Calu3 (cell line): ENCODE measurements around the gene EMID1. TPM values are rescaled to one million over a fixed set of nuclear protein-coding genes. Genes with fewer than 3 reads are reported as not detected.

Experiments used
- BruUV-seq: library from RNA; stranded (reverse); fragments of 400-500 nt; replicated peaks from 2 replicates; lab custom pipeline; 2021; lab: Mats Ljungman, UMichigan
- CTCF ChIA-PET: fragments of 300-600 bp; sonication (Branson Sonifier 250); formaldehyde crosslinking; loops from one replicate; lab custom pipeline; 2022; ENCODE audit warnings: antibody characterized with exemption; lab: Charles Lee
- DNase-seq: peaks from one replicate; pipeline ENCODE4 v3.0.0; 2022
- H3K27ac Mint-ChIP-seq: one replicate; pipeline ENCODE4 v1.8.0; 2022; ENCODE audit warnings: mixed read lengths; ENCODE audit not compliant: unreplicated experiment
- H3K27me3 Mint-ChIP-seq: one replicate; pipeline ENCODE4 v1.8.0; 2022; ENCODE audit warnings: mixed read lengths; ENCODE audit not compliant: unreplicated experiment
- H3K36me3 Mint-ChIP-seq: one replicate; pipeline ENCODE4 v1.8.0; 2022; ENCODE audit warnings: mild to moderate bottlenecking, moderate library complexity, mixed read lengths; ENCODE audit not compliant: insufficient read depth, unreplicated experiment
- H3K4me1 Mint-ChIP-seq: one replicate; pipeline ENCODE4 v1.8.0; 2022; ENCODE audit warnings: mild to moderate bottlenecking, low read depth, mixed read lengths; ENCODE audit not compliant: unreplicated experiment
- H3K4me3 Mint-ChIP-seq: one replicate; pipeline ENCODE4 v1.8.0; 2022; ENCODE audit warnings: mild to moderate bottlenecking, low read depth, moderate library complexity, mixed read lengths; ENCODE audit not compliant: unreplicated experiment
- H3K9me3 Mint-ChIP-seq: one replicate; pipeline ENCODE4 v1.8.0; 2022; ENCODE audit warnings: low read depth, mixed read lengths; ENCODE audit not compliant: unreplicated experiment
- intact Hi-C: fragments of 100-400 bp; cut with micrococcal nuclease; formaldehyde crosslinking; loops from one replicate; pipeline ENCODE4 v1.10.0; 2022; ENCODE audit not compliant: unreplicated experiment
- total RNA-seq: library from RNA; stranded (reverse); gene quantifications from 2 replicates; pipeline ENCODE4 v1.2.3, GENCODE V29; 2022
- TF ChIP-seq, protein P1 (sequence below): fragments of 200-600 bp; IDR thresholded peaks from one replicate; pipeline ENCODE4 v1.8.0; 2022; ENCODE audit warnings: antibody characterized with exemption; ENCODE audit not compliant: unreplicated experiment

EMID1 gene
- total RNA-seq, 1 experiment from 2014 or later: 1.1 TPM

DNA sequence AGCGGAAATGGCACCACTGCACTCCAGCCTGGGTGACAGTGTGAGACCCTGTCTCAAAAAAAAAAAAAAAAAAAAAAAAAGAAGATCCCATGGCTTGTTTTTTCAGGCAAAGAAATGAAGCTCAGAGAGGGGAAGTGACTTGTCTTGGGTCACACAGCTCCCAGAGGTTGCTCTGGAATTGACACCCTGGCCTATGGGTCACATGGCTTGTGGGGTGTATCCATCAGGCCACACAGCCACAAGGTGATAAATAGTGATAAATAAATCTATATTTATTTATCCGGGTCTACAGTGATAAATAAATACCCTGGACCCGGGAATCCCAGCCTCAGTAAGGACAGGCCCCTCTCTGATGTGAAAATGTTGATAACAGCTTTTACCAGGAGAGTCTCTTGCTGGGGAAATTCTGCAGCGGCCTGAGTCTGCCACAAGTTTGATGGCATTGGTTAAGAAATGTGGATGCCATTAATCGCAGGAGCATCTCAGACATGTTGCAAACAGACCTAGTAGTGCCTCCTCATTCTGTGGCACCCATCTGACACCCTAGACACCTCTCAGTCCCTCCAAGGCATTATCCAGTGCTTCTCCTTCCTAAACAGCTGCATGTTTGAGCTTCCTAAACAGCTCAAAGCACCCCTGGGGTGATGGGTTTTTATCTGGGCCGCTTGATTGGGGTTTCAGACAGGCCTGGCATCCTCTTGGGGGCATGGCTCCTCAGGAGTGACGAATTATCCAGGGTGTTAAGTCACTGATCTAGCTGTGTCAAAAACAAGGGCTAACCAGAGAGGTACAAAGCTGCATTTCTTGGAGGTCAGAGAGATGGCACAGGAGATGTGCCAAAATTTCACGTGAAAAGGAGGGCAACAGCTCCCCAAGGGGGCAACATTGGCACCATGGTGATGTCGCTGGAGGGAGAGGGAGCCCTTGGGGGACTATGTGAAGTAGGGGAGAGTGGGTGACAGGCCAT is 1.9 kb upstream of the EMID1 start:
- intact Hi-C loops: loop anchor here (2.0 kb wide), 1 partner anchor 41 kb away; no protein-coding TSS in a partner anchor
- no TSS peak for BruUV-seq
- no peak overlapping the region for H3K27ac Mint-ChIP-seq

DNA sequence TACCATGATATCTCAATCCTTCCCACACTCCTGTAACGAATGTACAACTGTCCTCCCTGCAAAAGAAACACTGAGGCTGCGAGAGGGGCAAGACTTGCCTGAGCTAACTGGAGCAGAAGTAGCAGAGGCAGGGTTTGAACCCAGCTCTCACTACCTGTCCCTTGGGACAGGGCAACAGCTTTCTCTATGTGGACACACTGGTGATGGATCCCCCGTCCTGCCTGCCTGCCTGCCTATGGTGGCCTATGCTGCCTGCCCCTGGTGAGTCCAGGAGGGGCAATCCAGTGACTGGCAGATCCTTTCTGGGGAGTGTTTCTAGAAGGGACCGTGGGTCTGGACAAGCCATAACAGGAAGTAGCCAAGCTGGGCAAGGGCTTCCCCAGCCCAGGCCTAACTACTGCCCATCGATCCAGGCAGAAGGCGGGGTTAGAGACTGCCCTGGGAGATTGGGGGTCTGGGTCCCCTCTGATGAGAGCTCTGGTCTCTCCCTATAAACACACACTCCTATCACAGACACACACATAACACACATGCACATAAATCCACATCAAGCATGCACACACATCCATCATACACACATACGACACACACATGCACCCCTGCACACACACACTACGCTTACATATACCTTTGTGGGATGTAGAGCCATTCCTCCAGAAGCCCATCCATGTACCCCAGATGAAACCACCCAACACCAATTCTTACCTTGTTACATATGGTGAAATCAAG is 1.1 kb upstream of the EMID1 start:
- H3K27ac Mint-ChIP-seq: no peak overlapping the region
- H3K36me3 Mint-ChIP-seq: peaks cover 6% of the 10 kb centered on the region
- no TSS peak for BruUV-seq
- no peak for DNase-seq
- H3K4me3 Mint-ChIP-seq: peak overlapping the region; percentile 45
- TF ChIP-seq, protein P1, sequence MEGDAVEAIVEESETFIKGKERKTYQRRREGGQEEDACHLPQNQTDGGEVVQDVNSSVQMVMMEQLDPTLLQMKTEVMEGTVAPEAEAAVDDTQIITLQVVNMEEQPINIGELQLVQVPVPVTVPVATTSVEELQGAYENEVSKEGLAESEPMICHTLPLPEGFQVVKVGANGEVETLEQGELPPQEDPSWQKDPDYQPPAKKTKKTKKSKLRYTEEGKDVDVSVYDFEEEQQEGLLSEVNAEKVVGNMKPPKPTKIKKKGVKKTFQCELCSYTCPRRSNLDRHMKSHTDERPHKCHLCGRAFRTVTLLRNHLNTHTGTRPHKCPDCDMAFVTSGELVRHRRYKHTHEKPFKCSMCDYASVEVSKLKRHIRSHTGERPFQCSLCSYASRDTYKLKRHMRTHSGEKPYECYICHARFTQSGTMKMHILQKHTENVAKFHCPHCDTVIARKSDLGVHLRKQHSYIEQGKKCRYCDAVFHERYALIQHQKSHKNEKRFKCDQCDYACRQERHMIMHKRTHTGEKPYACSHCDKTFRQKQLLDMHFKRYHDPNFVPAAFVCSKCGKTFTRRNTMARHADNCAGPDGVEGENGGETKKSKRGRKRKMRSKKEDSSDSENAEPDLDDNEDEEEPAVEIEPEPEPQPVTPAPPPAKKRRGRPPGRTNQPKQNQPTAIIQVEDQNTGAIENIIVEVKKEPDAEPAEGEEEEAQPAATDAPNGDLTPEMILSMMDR: no peak
- H3K9me3 Mint-ChIP-seq: no peaks in the 10 kb centered on the region
- intact Hi-C loops: no loop called here
- H3K27me3 Mint-ChIP-seq: peaks cover 80% of the 10 kb centered on the region
- CTCF ChIA-PET: no interaction called here
- H3K4me1 Mint-ChIP-seq: no peaks in the 10 kb centered on the region

More for the DNA sequence above, 1.9 kb upstream of the EMID1 start:
- Mint-ChIP-seq H3K4me1 (no peaks in the 10 kb centered on the region), H3K9me3 (no peaks in the 10 kb centered on the region), H3K36me3 (peaks cover 6% of the 10 kb centered on the region), H3K4me3 (no peak overlapping the region), H3K27me3 (peaks cover 73% of the 10 kb centered on the region)
- no peak for DNase-seq
- TF ChIP-seq, protein P1: no peak
- CTCF ChIA-PET: no interaction called here

DNA sequence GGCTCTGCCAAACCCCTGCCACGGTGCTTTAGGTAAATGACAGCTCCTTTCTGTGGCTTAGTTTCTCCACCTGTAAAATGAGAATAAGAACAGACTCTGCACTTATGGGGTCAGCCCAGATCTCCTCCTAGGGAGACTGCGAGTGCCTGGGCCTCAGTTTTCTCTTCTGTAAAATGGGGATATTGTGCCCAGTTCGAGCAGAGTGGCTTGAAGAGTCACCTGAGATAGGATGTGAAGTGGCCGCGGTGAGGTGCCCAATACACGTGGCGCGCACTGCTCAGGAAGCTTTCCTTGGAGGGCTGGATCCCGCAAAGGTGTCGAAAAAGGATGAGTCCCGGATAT is 473 bp upstream of the EMID1 start:
- H3K36me3 Mint-ChIP-seq: peaks cover 6% of the 10 kb centered on the region
- TF ChIP-seq, protein P1: no peak
- no peaks in the 10 kb centered on the region for H3K4me1 Mint-ChIP-seq
- intact Hi-C loops: no loop called here
- BruUV-seq: no TSS peak
- peaks cover 80% of the 10 kb centered on the region for H3K27me3 Mint-ChIP-seq
- H3K4me3 Mint-ChIP-seq: peak overlapping the region; percentile 45
- no peak overlapping the region for H3K27ac Mint-ChIP-seq
- CTCF ChIA-PET: interaction anchor here (1.1 kb wide), 2 partner anchors 14 to 40 kb away, joined by 3 to 4 read pairs; no protein-coding TSS in a partner anchor
- no peaks in the 10 kb centered on the region for H3K9me3 Mint-ChIP-seq
- no peak for DNase-seq

DNA sequence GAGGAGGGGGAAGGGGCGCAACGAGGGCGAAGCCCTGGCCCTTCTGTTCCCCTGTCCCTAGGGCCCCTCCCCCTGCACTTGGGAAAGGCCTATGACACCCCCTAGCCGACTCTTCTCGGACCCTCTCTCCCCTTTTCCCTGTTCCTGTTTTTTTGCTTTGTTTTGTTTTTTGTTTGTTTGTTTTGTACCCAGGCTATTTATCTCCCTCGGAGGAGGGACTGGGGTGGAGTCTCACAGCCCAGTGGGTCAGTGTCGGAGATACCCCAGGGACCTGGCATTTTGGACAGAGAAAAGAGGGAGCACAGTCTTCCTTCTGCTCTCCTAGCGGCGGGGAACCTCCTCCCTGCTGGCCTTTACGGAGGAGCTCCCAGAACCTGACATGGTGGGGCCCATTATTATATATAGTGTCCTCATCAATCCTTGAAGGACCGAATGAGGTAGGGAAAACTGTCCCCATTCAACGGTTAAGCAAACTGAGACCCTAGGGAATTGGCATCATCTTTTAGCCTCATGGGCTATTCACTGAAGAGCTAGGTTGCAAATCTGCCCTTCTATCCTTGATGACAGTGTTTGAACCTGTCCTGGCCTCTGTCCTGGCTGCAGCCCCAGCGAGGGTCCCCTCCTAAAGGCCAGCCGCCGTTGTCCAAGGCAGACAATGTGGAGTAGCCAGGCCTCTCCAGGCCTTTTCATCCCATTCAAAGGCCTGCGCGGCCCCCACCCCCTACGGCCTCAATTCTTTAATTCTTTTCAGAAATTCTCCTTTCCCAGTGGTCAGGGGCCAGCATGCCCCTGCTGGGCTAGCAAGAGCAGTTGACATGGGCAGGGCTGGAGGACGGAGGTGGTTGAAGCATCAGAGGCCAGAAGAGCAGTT is 911 bp downstream of the EMID1 start:
- no peaks in the 10 kb centered on the region for H3K4me1 Mint-ChIP-seq
- H3K27ac Mint-ChIP-seq: no peak overlapping the region
- DNase-seq: no peak
- no TSS peak for BruUV-seq
- no peaks in the 10 kb centered on the region for H3K9me3 Mint-ChIP-seq
- H3K36me3 Mint-ChIP-seq: peaks cover 6% of the 10 kb centered on the region
- intact Hi-C loops: no loop called here
- CTCF ChIA-PET: interaction anchor here (1.1 kb wide), 2 partner anchors 13 to 39 kb away, joined by 3 to 4 read pairs; no protein-coding TSS in a partner anchor
- TF ChIP-seq, protein P1: no peak
- H3K27me3 Mint-ChIP-seq: peaks cover 80% of the 10 kb centered on the region
- H3K4me3 Mint-ChIP-seq: peak overlapping the region; percentile 69
